Measurements from ENCODE around the gene ASAP2.

DNA sequence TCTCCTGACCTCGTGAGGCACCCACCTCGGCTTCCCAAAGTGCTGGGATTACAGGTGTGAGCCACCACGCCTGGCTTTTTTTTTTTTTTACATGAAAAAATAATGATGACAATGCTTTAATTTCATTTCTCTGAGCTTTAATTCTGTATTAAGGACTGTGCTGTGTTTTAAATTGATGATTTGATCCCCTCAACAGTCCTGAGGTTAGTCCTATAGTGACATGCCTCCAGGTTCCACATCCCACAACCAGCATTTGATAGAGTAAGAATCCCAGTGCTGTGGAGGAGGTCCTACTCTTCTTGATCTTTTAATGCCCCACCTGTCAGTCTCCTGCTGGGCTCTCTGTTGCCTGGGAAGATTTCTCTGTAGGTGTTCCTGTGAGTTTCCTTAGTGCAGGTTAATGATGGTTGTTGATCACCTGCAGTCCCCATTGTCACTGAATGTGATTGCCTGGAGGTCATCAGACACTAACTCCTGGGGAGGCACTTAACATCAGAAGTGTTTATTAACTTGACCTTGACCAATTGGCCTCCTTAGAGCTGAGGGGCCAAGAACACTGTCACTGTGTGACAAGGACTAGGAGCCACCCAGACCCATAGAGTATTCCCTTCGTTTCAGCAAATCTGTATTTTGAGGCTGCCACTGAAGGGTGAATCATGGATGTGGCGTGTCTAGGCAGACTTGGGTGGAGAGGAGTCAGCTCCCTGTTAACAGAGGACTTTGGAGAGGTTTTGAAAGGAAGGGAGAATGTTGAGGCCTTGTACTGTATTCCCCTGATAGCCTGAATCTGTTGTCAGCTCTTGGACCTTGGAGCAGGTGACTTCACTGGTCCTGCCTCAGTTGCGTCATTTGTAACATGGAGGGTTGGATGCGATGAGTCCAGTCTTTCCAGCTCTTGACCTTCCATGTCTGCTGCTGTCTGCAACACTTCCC, 11.5 kb downstream of the ASAP2 start:
- TF ChIP-seq SUPT5H (IDR thresholded peaks at IDR 0.05) (no peak), ZNF717 (CRISPR knock-in tag; IDR thresholded peaks at IDR 0.05) (no peak), CTCF (IDR thresholded peaks at IDR 0.05 in 2 of 3, conservative IDR thresholded peaks at IDR 0.05 in 1 of 3; ENCODE audit: insufficient read depth in 2 of 3, low read depth in 1 of 3, low read length in 3 of 3) (no peak), ZNF76 (CRISPR knock-in tag; IDR thresholded peaks at IDR 0.05; ENCODE audit: borderline replicate concordance) (no peak), POU5F1 (IDR thresholded peaks at IDR 0.05; ENCODE audit: borderline replicate concordance, low read depth, low read length, partially characterized antibody) (no peak), TCF7L2 (IDR thresholded peaks at IDR 0.05; ENCODE audit: low read depth, low read length) (no peak), SMAD3 (CRISPR knock-in tag; conservative IDR thresholded peaks at IDR 0.05) (no peak), ATF1 (CRISPR knock-in tag; IDR thresholded peaks at IDR 0.05) (no peak), ATF1 (tag; IDR thresholded peaks at IDR 0.05) (no peak)
- TF ChIP-seq, protein P1, sequence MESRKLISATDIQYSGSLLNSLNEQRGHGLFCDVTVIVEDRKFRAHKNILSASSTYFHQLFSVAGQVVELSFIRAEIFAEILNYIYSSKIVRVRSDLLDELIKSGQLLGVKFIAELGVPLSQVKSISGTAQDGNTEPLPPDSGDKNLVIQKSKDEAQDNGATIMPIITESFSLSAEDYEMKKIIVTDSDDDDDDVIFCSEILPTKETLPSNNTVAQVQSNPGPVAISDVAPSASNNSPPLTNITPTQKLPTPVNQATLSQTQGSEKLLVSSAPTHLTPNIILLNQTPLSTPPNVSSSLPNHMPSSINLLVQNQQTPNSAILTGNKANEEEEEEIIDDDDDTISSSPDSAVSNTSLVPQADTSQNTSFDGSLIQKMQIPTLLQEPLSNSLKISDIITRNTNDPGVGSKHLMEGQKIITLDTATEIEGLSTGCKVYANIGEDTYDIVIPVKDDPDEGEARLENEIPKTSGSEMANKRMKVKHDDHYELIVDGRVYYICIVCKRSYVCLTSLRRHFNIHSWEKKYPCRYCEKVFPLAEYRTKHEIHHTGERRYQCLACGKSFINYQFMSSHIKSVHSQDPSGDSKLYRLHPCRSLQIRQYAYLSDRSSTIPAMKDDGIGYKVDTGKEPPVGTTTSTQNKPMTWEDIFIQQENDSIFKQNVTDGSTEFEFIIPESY (CRISPR knock-in tag; IDR thresholded peaks at IDR 0.05) = no peak
